ENCODE data around the gene PSMD6.

PSMD6 gene

GRCh38 chr3:64008487-64009351, 14.6 kb downstream of the PSMD6 start:
- no peak for DNase-seq (ENCODE audit: low spot score)
- CTCF ChIA-PET: interaction anchor here (0.6 kb wide), 1 partner anchor 28 kb away, joined by 3 read pairs; no protein-coding TSS in a partner anchor
- no peak overlapping the region for H3K27ac ChIP-seq
- POLR2A ChIA-PET (ENCODE audit: low non-redundant PET): interaction anchor here (0.6 kb wide), 1 partner anchor 9 kb away, joined by 4 read pairs; no protein-coding TSS in a partner anchor
- TF ChIP-seq CTCF (conservative IDR thresholded peaks at IDR 0.05; ENCODE audit: low read depth): no peak

GRCh38 chr3:64008017-64008416, 15.3 kb downstream of the PSMD6 start:
- ChIA-PET POLR2A (ENCODE audit: low non-redundant PET) (interaction anchor here (0.6 kb wide), 1 partner anchor 9 kb away, joined by 4 read pairs; no protein-coding TSS in a partner anchor), CTCF (interaction anchor here (0.6 kb wide), 1 partner anchor 27 kb away, joined by 3 read pairs; no protein-coding TSS in a partner anchor)
- TF ChIP-seq CTCF (conservative IDR thresholded peaks at IDR 0.05; ENCODE audit: low read depth): no peak
- no peak overlapping the region for H3K27ac ChIP-seq
- DNase-seq (ENCODE audit: low spot score): no peak

- no peak for TF ChIP-seq CTCF (conservative IDR thresholded peaks at IDR 0.05; ENCODE audit: low read depth)
- DNase-seq (ENCODE audit: low spot score): no peak
- POLR2A ChIA-PET (ENCODE audit: low non-redundant PET): no interaction called here
- CTCF ChIA-PET: interaction anchor here (0.6 to 1.9 kb wide), 2 partner anchors 20 to 165 kb away, joined by 3 to 6 read pairs; partner anchors contain the start of gene PSMD6
- no peak overlapping the region for H3K27ac ChIP-seq
Observed at GRCh38 chr3:64003589-64003988, 19.7 kb downstream of the PSMD6 start.

- ChIA-PET CTCF (interaction anchor here (1.9 kb wide), 1 partner anchor 21 kb away, joined by 6 read pairs; the partner anchor contains the start of gene PSMD6), POLR2A (ENCODE audit: low non-redundant PET) (no interaction called here)
Observed at GRCh38 chr3:64002233-64002632, 21.1 kb downstream of the PSMD6 start.

GRCh38 chr3:64000453-64001055, 22.7 kb downstream of the PSMD6 start:
- no peak for DNase-seq (ENCODE audit: low spot score)
- CTCF ChIA-PET: no interaction called here
- POLR2A ChIA-PET (ENCODE audit: low non-redundant PET): no interaction called here
- no peak for TF ChIP-seq CTCF (conservative IDR thresholded peaks at IDR 0.05; ENCODE audit: low read depth)
- no peak overlapping the region for H3K27ac ChIP-seq

More at GRCh38 chr3:64002233-64002632, 21.1 kb downstream of the PSMD6 start:
- no peak for TF ChIP-seq CTCF (conservative IDR thresholded peaks at IDR 0.05; ENCODE audit: low read depth)
- no peak overlapping the region for H3K27ac ChIP-seq
- no peak for DNase-seq (ENCODE audit: low spot score)

Measured in RWPE1 (cell line).